BE2C (cell line): ENCODE data around the gene ARF1.
"Not testable (repeated sequence)": the region's sequence is repeated elsewhere in the genome, so short reads cannot be mapped to it uniquely, and the experiment has no call there.

Experiments
- DNase-seq: peaks from one replicate; pipeline ENCODE4 v3.0.0-alpha.2; 2020
- H3K27me3 ChIP-seq: fragments of 250-450 bp; sonication (Bioruptor Pico); 2 replicates; pipeline ENCODE4 v1.5.1; 2020; ENCODE audit warnings: mild to moderate bottlenecking
- H3K36me3 ChIP-seq: fragments of 250-450 bp; sonication (Bioruptor Pico); 2 replicates; pipeline ENCODE4 v1.5.1; 2020; ENCODE audit warnings: mild to moderate bottlenecking
- H3K4me1 ChIP-seq: fragments of 250-450 bp; sonication (Bioruptor Pico); 2 replicates; pipeline ENCODE4 v1.5.1; 2020
- H3K4me3 ChIP-seq: 2 replicates; pipeline ENCODE4 v1.5.1; 2011; ENCODE audit warnings: low read depth, low read length
- H3K9me3 ChIP-seq: fragments of 250-450 bp; sonication (Bioruptor Pico); 2 replicates; pipeline ENCODE4 v1.5.1; 2020
- CTCF ChIP-seq: IDR thresholded peaks from 2 replicates; pipeline ENCODE4 v1.5.1; 2012; ENCODE audit warnings: mild to moderate bottlenecking, low read depth, low read length

ARF1 gene

GRCh38 chr1:228110556-228110955 is 28.0 kb downstream of the ARF1 start:
- Histone ChIP-seq H3K9me3 (no peaks in the 10 kb centered on the region), H3K36me3 (peaks cover 14% of the 10 kb centered on the region), H3K4me3 (no peak overlapping the region), H3K4me1 (no peaks in the 10 kb centered on the region), H3K27me3 (no peaks in the 10 kb centered on the region)
- DNase-seq = no peak
- no peak for TF ChIP-seq CTCF

GRCh38 chr1:228111315-228111714 is 28.8 kb downstream of the ARF1 start:
- H3K4me3 ChIP-seq, H3K9me3 ChIP-seq, H3K4me1 ChIP-seq, DNase-seq, H3K27me3 ChIP-seq: not testable (repeated sequence)
- H3K36me3 ChIP-seq = peaks cover 12% of the 10 kb centered on the region

- Histone ChIP-seq H3K9me3 (no peaks in the 10 kb centered on the region), H3K4me3 (no peak overlapping the region), H3K27me3 (no peaks in the 10 kb centered on the region), H3K36me3 (peaks cover 8% of the 10 kb centered on the region; the same call in 1 of the 2 replicates), H3K4me1 (no peaks in the 10 kb centered on the region)
- DNase-seq = no peak
- no peak for TF ChIP-seq CTCF
Observed at GRCh38 chr1:228112167-228112566, 29.7 kb downstream of the ARF1 start.

GRCh38 chr1:228112617-228113016 is 30.1 kb downstream of the ARF1 start:
- Histone ChIP-seq H3K4me3 (no peak overlapping the region), H3K27me3 (no peaks in the 10 kb centered on the region), H3K9me3 (no peaks in the 10 kb centered on the region), H3K36me3 (peaks cover 5% of the 10 kb centered on the region; the same call in 1 of the 2 replicates), H3K4me1 (no peaks in the 10 kb centered on the region)
- no peak for TF ChIP-seq CTCF
- DNase-seq = no peak

GRCh38 chr1:228114827-228115226 is 32.3 kb downstream of the ARF1 start:
- Histone ChIP-seq H3K36me3 (no peaks in the 10 kb centered on the region), H3K4me1 (no peaks in the 10 kb centered on the region), H3K4me3 (no peak overlapping the region), H3K9me3 (no peaks in the 10 kb centered on the region), H3K27me3 (no peaks in the 10 kb centered on the region)
- TF ChIP-seq CTCF = no peak
- DNase-seq = no peak

GRCh38 chr1:228117335-228117734 is 34.8 kb downstream of the ARF1 start:
- no peak for TF ChIP-seq CTCF
- no peaks in the 10 kb centered on the region for H3K27me3 ChIP-seq
- H3K4me1 ChIP-seq = no peaks in the 10 kb centered on the region
- H3K9me3 ChIP-seq = no peaks in the 10 kb centered on the region
- no peaks in the 10 kb centered on the region for H3K36me3 ChIP-seq
- no peak for DNase-seq
- no peak overlapping the region for H3K4me3 ChIP-seq

GRCh38 chr1:228118040-228118439 is 35.5 kb downstream of the ARF1 start:
- H3K36me3 ChIP-seq = no peaks in the 10 kb centered on the region
- no peak for TF ChIP-seq CTCF
- H3K9me3 ChIP-seq = no peaks in the 10 kb centered on the region
- no peaks in the 10 kb centered on the region for H3K4me1 ChIP-seq
- H3K27me3 ChIP-seq = no peaks in the 10 kb centered on the region
- H3K4me3 ChIP-seq = no peak overlapping the region
- DNase-seq = no peak
